Adrenal gland (tissue), 5 donors: ENCODE measurements around the gene G2E3.

ENCODE experiments used
- POLR2A ChIP-seq, 2 donors: fragments of 450-650 bp; IDR thresholded peaks; one replicate each; pipeline ENCODE4 v1.6.1; 2017; ENCODE audit warnings: antibody characterized with exemption in 2 of 2, mild to moderate bottlenecking in 2 of 2, moderate library complexity in 1 of 2
- TF ChIP-seq, protein P1 (sequence below), 6 experiments: fragments of 450-650 bp in 4 of 6; fragments of 200-600 bp in 2 of 6; sonication (generic) in 1 of 6; IDR thresholded peaks; 1 replicate in 5 of 6; 2 replicates in 1 of 6; pipeline versions ENCODE4 v1.5.1 to v1.8.0; 2016 to 2021; ENCODE audit warnings: antibody characterized with exemption in 6 of 6, mild to moderate bottlenecking in 2 of 6, moderate library complexity in 1 of 6
- donor health status: DM: no; HTN: no; CAD: no.

DNA sequence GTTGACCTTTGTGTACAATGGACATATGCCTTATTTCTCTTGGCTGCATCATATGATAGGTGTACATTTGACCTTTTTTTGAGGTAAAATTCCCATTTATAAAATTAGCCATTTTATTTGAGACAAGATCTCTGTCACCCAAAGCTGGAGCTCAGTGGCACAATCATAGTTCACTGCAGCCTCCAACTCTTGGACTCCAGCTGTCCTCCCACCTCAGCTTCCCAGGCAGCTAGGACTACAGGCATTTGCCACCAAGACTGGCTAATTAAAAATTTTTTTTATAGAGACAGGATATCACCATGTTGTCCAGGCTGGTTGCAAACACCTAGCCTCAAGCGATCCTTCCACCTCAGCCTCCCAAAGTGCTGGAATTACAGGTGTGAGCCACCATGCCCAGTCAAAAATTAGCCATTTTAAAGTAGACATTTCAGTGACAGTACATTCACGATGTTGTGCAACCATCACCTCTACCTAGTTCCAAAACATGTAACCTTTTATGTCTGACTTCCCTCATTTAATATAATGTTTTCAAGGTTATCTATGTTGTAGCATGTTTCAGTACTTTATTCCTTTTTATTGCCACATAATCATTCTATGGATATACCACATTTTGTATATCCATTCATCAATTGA, 5.4 kb downstream of the G2E3 start:
- TF ChIP-seq, protein P1, sequence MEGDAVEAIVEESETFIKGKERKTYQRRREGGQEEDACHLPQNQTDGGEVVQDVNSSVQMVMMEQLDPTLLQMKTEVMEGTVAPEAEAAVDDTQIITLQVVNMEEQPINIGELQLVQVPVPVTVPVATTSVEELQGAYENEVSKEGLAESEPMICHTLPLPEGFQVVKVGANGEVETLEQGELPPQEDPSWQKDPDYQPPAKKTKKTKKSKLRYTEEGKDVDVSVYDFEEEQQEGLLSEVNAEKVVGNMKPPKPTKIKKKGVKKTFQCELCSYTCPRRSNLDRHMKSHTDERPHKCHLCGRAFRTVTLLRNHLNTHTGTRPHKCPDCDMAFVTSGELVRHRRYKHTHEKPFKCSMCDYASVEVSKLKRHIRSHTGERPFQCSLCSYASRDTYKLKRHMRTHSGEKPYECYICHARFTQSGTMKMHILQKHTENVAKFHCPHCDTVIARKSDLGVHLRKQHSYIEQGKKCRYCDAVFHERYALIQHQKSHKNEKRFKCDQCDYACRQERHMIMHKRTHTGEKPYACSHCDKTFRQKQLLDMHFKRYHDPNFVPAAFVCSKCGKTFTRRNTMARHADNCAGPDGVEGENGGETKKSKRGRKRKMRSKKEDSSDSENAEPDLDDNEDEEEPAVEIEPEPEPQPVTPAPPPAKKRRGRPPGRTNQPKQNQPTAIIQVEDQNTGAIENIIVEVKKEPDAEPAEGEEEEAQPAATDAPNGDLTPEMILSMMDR (IDR thresholded peaks at IDR 0.05) = no peak
- TF ChIP-seq POLR2A (IDR thresholded peaks at IDR 0.05) = no peak
